Cardiac muscle cell (in vitro differentiated cells and primary cell): ENCODE results near the gene ALX1. TPM values are rescaled to one million over a fixed set of nuclear protein-coding genes. Genes with fewer than 3 reads are reported as not detected.
"Not testable (repeated sequence)": the region's sequence is repeated elsewhere in the genome, so short reads cannot be mapped to it uniquely, and the experiment has no call there.

Experiments used
- DNase-seq, 2 donors: peaks; one replicate each; pipeline versions ENCODE4 v3.0.0 to v3.0.0-alpha.2; 2010 to 2017; ENCODE audit warnings: low read depth in 1 of 2, low spot score in 1 of 2
- H3K27ac ChIP-seq: fragments of 200-600 bp; sonication (generic); 2 replicates; pipeline ENCODE4 v1.5.1; 2016
- H3K27me3 ChIP-seq: fragments of 200-600 bp; sonication (generic); 2 replicates; pipeline ENCODE4 v1.6.0; 2016; ENCODE audit warnings: control low read depth
- H3K36me3 ChIP-seq: fragments of 200-600 bp; sonication (generic); 2 replicates; pipeline ENCODE4 v1.5.1; 2016; ENCODE audit warnings: control low read depth
- H3K4me1 ChIP-seq: fragments of 200-600 bp; sonication (generic); 2 replicates; pipeline ENCODE4 v1.8.1; 2017; ENCODE audit warnings: low read depth, mild to moderate bottlenecking, mixed run types
- H3K4me3 ChIP-seq: fragments of 200-600 bp; sonication (generic); 2 replicates; pipeline ENCODE4 v1.5.1; 2016; ENCODE audit warnings: mild to moderate bottlenecking
- H3K9me3 ChIP-seq: fragments of 200-600 bp; sonication (generic); 2 replicates; pipeline ENCODE4 v1.5.1; 2017; ENCODE audit warnings: low read depth, mild to moderate bottlenecking, control low read depth
- polyA plus RNA-seq: library from polyadenylated mRNA; unstranded; fragments of >200 nt; fragmentation: Nextera tagmentation; extraction: Ambion mirVana; gene quantifications from 2 replicates; pipeline ENCODE4 v1.2.1, GENCODE V29; 2016
- total RNA-seq: library from RNA; depleted of rRNA; stranded (reverse); fragments of >200 nt; gene quantifications from 2 replicates; pipeline ENCODE4 v1.2.3, GENCODE V29; 2016
- TF ChIP-seq, protein P1 (sequence below): IDR thresholded peaks from 2 replicates; pipeline ENCODE4 v1.5.1; 2012; ENCODE audit warnings: low read depth, mild to moderate bottlenecking, low read length

Gene ALX1
- total and polyA plus RNA-seq, 2 experiments from 2014 or later: 5.2 to 5.9 TPM

DNA sequence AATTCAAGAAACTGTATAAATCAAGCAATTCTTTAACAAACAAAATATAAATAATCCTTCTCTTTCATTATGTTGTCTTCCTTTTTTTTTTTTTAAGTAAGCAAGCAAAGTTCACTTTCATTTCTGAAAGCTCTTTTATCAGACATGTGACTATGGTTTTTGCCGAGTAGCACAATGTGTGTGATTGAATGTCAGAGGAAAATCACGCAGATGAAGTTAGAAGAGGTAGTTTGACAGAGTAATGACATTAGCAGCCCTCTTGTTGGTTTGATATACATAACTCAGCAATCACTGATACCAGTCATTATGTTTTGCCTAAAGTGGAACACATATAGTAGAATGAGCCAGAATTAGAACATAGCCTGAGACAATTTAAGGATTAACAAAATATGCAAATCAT, 19.0 kb downstream of the ALX1 start:
- no peaks in the 10 kb centered on the region for H3K9me3 ChIP-seq
- no peak overlapping the region for H3K27ac ChIP-seq
- TF ChIP-seq, protein P1, sequence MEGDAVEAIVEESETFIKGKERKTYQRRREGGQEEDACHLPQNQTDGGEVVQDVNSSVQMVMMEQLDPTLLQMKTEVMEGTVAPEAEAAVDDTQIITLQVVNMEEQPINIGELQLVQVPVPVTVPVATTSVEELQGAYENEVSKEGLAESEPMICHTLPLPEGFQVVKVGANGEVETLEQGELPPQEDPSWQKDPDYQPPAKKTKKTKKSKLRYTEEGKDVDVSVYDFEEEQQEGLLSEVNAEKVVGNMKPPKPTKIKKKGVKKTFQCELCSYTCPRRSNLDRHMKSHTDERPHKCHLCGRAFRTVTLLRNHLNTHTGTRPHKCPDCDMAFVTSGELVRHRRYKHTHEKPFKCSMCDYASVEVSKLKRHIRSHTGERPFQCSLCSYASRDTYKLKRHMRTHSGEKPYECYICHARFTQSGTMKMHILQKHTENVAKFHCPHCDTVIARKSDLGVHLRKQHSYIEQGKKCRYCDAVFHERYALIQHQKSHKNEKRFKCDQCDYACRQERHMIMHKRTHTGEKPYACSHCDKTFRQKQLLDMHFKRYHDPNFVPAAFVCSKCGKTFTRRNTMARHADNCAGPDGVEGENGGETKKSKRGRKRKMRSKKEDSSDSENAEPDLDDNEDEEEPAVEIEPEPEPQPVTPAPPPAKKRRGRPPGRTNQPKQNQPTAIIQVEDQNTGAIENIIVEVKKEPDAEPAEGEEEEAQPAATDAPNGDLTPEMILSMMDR: no peak
- H3K4me1 ChIP-seq: no peaks in the 10 kb centered on the region
- no peak for DNase-seq
- no peaks in the 10 kb centered on the region for H3K27me3 ChIP-seq
- no peak overlapping the region for H3K4me3 ChIP-seq
- H3K36me3 ChIP-seq: no peaks in the 10 kb centered on the region

DNA sequence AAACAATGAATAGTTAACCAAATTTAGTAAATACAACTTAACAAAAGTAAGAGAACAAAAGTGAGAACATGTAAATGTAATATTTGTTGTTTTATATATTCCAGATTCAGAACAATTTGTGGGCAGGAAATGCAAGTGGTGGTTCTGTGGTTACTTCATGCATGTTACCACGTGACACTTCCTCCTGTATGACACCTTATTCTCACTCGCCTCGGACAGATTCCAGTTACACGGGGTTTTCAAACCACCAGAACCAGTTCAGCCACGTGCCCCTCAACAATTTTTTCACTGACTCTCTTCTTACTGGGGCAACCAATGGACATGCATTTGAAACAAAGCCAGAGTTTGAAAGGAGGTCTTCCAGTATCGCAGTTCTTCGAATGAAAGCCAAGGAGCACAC, 21.0 kb downstream of the ALX1 start:
- Histone ChIP-seq H3K27ac (no peak overlapping the region), H3K4me1 (no peaks in the 10 kb centered on the region), H3K4me3 (no peak overlapping the region), H3K36me3 (no peaks in the 10 kb centered on the region), H3K27me3 (no peaks in the 10 kb centered on the region), H3K9me3 (no peaks in the 10 kb centered on the region)
- TF ChIP-seq, protein P1: no peak
- DNase-seq: no peak

DNA sequence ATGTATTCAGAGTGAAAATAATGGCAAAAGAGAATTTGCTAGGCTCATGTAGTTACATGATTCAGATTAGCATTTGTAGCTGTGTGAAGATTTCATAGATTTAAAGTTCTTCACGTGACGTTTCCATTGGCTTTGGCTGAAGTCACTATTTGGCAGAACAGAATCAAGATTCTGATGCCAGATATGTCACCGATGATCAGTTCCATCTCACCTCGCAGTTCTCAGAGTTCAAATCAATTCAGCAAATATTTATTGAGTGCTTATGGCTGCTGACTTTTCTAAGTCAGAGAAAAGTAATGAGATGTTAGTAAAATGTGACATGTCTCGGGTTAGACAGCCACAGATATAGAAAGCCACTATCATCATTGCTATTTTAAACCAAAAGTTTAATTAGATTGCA, 28.4 kb downstream of the ALX1 start:
- Histone ChIP-seq H3K27ac (no peak overlapping the region), H3K9me3 (no peaks in the 10 kb centered on the region), H3K4me1 (peaks cover 23% of the 10 kb centered on the region), H3K4me3 (no peak overlapping the region), H3K27me3 (no peaks in the 10 kb centered on the region), H3K36me3 (no peaks in the 10 kb centered on the region)
- TF ChIP-seq, protein P1: no peak
- DNase-seq: no peak

DNA sequence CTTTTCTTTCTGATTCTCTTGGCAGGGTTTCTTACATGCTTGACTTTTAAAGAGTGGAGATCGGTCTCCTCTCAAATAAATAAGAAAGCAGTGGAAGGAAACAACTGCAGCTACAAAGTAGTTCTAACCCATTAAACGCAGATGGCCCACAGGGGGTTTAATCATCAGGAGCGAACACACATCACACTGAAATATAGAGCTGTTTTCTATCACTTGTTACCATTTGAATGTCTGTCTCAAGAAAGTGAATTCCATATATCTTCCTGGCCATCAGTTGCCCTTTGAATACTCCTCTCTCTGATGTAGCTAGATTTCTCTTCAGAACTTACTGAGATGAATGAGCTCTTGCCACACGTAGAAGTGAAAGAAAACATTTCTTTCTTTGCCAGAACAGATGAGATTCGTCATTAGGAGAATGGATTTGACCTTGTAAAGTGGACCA, 29.1 kb downstream of the ALX1 start:
- TF ChIP-seq, protein P1: no peak
- H3K4me1 ChIP-seq: peaks cover 23% of the 10 kb centered on the region
- H3K4me3 ChIP-seq: no peak overlapping the region
- no peaks in the 10 kb centered on the region for H3K9me3 ChIP-seq
- H3K27ac ChIP-seq: no peak overlapping the region
- H3K27me3 ChIP-seq: no peaks in the 10 kb centered on the region
- DNase-seq: no peak
- no peaks in the 10 kb centered on the region for H3K36me3 ChIP-seq

DNA sequence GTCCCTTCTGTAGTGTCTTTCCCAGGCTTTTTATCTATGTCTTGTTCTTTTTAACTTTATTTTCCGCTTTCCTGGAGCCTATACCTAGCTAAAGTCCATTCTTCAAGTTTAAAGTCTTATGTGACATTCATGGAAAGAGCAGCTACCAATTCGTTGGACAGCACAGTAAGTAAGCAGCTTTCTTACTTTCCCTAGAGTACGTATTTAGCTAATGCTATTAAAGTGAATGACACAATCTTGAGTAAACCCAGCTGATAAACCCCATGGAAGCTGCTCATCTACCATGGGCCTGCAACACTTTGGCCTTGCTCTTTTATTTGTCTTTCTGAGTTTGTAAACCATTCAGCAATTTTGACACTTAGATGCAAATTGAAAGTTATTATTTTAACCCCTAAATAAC, 30.0 kb downstream of the ALX1 start:
- TF ChIP-seq, protein P1: no peak
- Histone ChIP-seq H3K27ac (no peak overlapping the region), H3K9me3 (no peaks in the 10 kb centered on the region), H3K36me3 (no peaks in the 10 kb centered on the region), H3K27me3 (no peaks in the 10 kb centered on the region), H3K4me3 (no peak overlapping the region), H3K4me1 (peaks cover 23% of the 10 kb centered on the region)
- peak in 1 of 2 donors; percentile 34 for DNase-seq

DNA sequence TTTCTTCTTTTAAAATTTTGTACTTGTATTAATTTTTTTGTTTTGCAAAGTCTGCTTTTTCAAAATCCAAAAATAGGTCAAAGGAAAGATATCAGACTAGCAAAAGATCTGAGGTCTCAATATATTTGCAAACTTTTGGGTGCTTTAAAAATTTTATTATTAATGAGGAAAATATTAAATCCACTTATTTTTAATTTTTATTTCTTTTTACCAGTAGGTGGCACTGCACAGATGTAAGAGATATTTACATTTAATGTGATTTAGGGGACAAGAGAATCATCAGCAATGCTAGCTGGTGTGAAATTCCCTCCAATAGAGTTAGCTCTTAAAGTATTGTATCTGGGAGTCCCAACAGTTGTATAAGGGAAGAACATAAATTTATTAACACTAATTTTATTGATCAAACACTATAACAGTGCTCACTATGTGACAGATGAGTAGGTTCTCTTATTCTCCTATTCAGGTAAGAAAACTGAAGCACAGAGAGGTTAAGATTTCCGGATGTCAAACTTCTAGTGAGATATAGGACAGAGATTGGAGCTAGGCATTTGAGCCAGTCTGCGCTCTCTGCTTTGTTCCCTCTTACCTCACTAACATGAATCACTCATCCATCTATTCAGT, 30.5 kb downstream of the ALX1 start:
- H3K4me3 ChIP-seq: no peak overlapping the region
- H3K27me3 ChIP-seq: no peaks in the 10 kb centered on the region
- H3K27ac ChIP-seq: no peak overlapping the region
- H3K9me3 ChIP-seq: no peaks in the 10 kb centered on the region
- DNase-seq: peak in 1 of 2 donors; percentile 34
- no peaks in the 10 kb centered on the region for H3K36me3 ChIP-seq
- TF ChIP-seq, protein P1: peak; percentile 28
- peaks cover 23% of the 10 kb centered on the region for H3K4me1 ChIP-seq

DNA sequence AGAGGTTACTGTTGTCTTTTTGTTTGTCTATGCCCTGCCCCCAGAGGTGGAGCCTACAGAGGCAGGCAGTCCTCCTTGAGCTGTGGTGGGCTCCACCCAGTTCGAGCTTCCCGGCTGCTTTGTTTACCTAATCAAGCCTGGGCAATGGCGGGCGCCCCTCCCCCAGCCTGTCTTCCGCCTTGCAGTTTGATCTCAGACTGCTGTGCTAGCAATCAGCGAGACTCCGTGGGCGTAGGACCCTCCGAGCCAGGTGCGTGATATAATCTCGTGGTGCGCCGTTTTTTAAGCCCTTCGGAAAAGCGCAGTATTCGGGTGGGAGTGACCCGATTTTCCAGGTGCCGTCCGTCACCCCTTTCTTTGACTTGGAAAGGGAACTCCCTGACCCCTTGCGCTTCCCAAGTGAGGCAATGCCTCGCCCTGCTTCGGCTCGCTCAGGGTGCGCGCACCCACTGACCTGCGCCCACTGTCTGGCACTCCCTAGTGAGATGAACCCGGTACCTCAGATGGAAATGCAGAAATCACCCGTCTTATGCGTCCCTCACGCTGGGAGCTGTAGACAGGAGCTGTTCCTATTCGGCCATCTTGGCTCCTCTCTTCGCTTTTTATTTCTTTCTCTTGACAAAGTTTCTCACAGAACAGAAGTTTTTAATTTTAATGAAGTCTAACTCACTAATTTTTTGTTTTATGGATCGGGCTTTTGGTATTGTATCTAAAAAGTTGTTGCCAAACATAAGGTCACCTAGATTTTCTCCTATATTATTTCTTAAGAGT, 38.0 kb downstream of the ALX1 start:
- H3K27ac ChIP-seq, H3K27me3 ChIP-seq, H3K4me1 ChIP-seq, DNase-seq, H3K36me3 ChIP-seq, H3K9me3 ChIP-seq: not testable (repeated sequence)
- peak overlapping the region; percentile 12 for H3K4me3 ChIP-seq
